GM15510 (cell line): ENCODE results near the gene ERCC2.

Source experiments
- POLR2A ChIP-seq: IDR thresholded peaks from 3 replicates; pipeline ENCODE4 v1.6.1; 2011; ENCODE audit warnings: borderline replicate concordance; ENCODE audit not compliant: insufficient read length; ENCODE audit errors: extremely low read depth

Gene ERCC2

GRCh38 chr19:45370410-45371204 is at the start of gene ERCC2:
Gene ERCC2, minus strand, starts transcription at chr19:45370573. Its CDS starts 33 bp downstream, at chr19:45370540.
- TF ChIP-seq POLR2A: peak; percentile 58

DNA sequence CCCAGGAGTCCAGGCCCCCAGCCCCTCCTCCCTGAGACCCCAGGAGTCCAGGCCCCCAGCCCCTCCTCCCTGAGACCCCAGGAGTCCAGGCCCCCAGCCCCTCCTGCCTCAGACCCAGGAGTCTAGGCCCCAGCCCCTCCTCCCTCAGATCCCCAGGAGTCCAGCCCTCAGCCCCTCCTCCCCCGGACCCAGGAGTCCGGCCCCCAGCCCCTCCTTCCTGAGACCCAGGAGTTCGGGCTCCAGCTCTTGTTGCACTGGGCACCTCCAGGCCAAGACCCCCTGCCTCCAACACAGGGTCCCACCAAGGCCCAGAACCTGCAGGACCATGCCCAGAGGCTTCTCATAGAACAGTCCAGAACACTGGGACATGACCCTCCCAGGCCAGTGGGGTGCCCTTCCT is 49.5 kb upstream of the ERCC2 start:
- no peak for TF ChIP-seq POLR2A

DNA sequence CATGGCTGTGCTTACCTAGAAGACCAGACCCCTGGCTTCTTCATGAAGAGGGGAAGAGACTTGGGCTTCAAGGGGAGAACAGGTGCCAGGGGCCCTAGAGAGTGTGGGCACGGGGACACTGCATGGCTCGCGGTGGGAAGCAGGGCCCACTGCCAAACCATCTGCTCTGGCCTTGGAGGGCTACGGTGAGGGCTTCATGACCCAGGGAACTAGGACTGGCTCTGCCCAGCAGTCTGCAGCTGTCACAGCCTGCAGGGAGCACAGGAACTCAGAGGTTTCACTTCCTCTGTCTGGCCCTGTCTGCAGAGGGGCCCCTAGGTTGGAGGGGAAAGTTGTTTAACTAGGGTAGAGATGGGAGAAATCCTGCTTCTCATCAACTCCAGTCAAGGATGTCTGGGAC is 49.0 kb upstream of the ERCC2 start:
- TF ChIP-seq POLR2A: peak; percentile 22

- no peak for TF ChIP-seq POLR2A
Observed at GRCh38 chr19:45418802-45419201, 48.4 kb upstream of the ERCC2 start.

DNA sequence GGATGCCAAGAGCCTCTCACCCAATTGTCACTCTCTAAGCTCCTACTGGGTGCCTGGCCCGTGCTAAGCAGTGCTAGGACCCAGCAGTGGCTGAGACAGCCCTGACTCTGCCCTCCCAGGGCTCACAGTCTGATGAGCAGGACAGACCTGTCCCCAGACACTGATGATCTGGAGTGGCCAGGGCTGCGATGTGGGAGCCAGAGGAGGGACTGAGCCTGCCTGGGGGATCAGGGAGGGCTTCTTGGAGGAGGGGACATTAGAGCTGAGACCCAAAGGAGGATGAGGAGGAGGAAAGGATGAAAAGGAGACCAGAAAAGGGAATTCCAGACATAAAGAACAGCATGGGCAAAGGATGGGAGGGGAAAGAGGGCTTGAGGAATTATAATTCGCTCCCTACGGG is 46.8 kb upstream of the ERCC2 start:
- TF ChIP-seq POLR2A: no peak

DNA sequence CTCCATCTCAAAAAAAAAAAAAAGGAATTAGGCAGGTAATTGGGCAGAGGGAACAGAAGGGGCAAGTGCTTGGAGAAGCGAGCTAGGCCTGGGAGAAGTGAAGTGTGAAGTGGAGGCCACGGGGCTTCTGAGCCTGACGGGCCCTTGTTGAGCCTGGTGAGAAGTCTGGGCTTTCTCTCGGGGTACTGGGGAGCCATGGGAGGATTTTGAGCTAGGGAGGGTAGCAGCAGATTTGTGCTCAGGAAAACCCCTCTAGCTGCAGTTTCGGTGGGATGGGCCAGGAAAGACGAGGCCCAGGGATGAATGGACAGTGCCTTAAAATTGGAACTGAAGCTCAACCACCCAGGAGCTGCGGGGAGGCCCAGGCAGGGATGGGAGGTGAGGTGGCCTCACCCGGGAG is 44.1 kb upstream of the ERCC2 start:
- no peak for TF ChIP-seq POLR2A

GRCh38 chr19:45413497-45413896 is 43.1 kb upstream of the ERCC2 start:
- no peak for TF ChIP-seq POLR2A

- no peak for TF ChIP-seq POLR2A
Observed at GRCh38 chr19:45409557-45409920, 39.2 kb upstream of the ERCC2 start.

DNA sequence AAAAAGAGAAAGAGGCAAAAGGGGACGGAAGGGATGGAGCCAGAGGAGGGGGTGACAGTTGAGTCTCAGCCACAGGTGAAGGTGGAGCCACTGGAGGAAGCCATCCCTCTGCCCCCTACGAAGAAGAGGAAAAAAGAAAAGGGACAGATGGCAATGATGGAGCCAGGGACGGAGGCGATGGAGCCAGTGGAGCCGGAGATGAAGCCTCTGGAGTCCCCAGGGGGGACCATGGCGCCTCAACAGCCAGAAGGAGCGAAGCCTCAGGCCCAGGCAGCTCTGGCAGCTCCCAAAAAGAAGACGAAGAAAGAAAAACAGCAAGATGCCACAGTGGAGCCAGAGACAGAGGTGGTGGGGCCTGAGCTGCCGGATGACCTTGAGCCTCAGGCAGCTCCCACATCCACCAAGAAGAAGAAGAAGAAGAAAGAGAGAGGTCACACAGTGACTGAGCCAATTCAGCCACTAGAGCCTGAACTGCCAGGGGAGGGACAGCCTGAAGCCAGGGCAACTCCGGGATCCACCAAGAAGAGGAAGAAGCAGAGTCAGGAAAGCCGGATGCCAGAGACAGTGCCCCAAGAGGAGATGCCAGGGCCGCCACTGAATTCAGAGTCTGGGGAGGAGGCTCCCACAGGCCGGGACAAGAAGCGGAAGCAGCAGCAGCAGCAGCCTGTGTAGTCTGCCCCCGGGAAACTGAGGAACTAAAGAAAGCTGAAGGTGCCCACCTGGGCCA is 38.6 kb upstream of the ERCC2 start:
- no peak for TF ChIP-seq POLR2A

DNA sequence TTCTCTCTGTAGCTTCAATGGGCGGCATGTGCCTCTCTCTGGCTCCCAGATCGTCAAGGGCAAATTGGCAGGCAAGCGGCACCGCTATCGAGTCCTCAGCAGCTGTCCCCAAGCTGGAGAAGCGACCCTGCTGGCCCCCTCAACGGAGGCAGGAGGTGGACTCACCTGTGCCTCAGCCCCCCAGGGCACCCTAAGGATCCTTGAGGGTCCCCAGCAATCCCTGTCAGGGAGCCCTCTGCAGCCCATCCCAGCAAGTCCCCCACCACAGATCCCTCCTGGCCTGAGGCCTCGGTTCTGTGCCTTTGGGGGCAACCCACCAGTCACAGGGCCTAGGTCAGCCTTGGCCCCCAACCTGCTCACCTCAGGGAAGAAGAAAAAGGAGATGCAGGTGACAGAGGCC is 37.7 kb upstream of the ERCC2 start:
- TF ChIP-seq POLR2A: no peak

DNA sequence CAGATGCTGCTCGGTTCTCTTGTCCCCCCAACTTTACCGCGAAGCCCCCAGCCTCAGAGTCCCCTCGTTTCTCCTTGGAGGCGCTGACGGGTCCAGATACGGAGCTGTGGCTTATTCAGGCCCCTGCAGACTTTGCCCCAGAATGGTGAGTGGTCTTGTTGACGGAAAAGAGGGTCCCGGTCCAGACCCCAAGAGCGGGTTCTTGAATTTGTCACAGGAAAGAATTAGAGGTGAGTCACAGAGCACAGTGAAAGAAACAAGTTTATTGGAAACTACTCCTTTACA is 36.7 kb upstream of the ERCC2 start:
- TF ChIP-seq POLR2A: no peak

DNA sequence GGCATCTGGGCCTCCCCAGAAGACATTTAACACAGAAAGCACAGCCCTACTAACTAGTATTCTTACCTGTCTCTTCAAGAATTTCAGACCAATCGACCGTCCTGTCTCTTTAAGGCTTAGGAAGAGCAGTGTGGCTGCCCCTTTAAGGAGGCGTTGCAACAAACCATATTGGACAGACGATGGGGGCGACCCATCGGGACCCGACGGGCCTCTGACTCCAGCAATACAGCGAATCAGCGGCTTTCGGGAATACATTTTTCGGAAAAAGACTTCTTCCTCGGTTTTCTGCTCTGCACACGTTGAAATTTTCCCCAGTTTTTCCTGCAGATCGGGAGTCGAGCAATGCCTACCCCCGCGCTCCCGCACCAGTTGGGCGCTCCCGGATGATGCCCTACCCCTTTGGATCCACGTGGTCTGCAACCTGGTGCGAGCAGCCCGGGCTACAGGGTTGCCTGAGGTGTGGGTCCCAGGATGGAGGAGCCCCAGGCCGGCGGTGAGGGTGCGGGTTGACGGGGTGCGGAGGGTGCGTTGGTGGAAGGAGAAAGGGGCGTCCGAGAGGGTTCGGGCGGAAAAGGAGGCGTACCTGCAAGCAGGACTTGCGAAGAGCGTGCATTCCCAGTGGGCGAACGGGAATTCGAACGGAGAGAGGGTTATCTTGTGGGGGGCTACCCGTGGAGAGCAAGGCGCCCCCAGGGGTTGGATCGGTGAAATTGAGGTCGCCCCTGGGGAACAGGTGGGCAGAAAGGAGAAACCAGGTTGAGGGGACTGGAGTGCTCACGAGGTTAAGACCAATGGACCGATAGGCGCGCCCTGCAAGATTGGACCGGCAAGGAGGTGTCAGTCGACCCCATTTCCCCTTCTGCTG is 36.1 kb upstream of the ERCC2 start, which contains the start of gene POLR1G:
TSS of gene POLR1G (plus strand) at position 419 of the 865 bp plus-strand sequence. CDS start at position 472, 53 bp downstream.
- TF ChIP-seq POLR2A: peak; percentile 83

GRCh38 chr19:45405435-45406225 is 35.3 kb upstream of the ERCC2 start:
- peak; percentile 52 for TF ChIP-seq POLR2A

- TF ChIP-seq POLR2A: no peak
Observed at GRCh38 chr19:45404557-45405434, 34.4 kb upstream of the ERCC2 start, which contains the start of gene PPP1R13L. Gene PPP1R13L, minus strand, starts transcription at chr19:45405069. Its CDS starts 6,751 bp downstream, at chr19:45398318.
